GM19043 (cell line): ENCODE data around the gene DAB2IP.
"Not testable (repeated sequence)": the region's sequence is repeated elsewhere in the genome, so short reads cannot be mapped to it uniquely, and the experiment has no call there.

ENCODE experiments used
- ATAC-seq: cut with Tn5 transposase; IDR thresholded peaks from one replicate; pipeline ENCODE4 v1.9.1; 2021; ENCODE audit warnings: low read depth; ENCODE audit not compliant: unreplicated experiment

Gene DAB2IP

GRCh38 chr9:121641224-121641611, 10.2 kb upstream of the DAB2IP start:
- no peak for ATAC-seq

- ATAC-seq, result no peak
Measured at GRCh38 chr9:121642758-121643157, 8.7 kb upstream of the DAB2IP start.

GRCh38 chr9:121643473-121643872, 8.0 kb upstream of the DAB2IP start:
- ATAC-seq, result no peak

- ATAC-seq, result not testable (repeated sequence)
Measured at GRCh38 chr9:121644040-121644439, 7.4 kb upstream of the DAB2IP start.

GRCh38 chr9:121645003-121645402, 6.4 kb upstream of the DAB2IP start:
- no peak for ATAC-seq

- ATAC-seq, result no peak
Measured at GRCh38 chr9:121645853-121646807, 5.3 kb upstream of the DAB2IP start.

GRCh38 chr9:121646992-121647391, 4.4 kb upstream of the DAB2IP start:
- no peak for ATAC-seq

GRCh38 chr9:121648172-121648571, 3.3 kb upstream of the DAB2IP start:
- ATAC-seq, result no peak

- no peak for ATAC-seq
Measured at GRCh38 chr9:121648799-121649198, 2.6 kb upstream of the DAB2IP start.

- ATAC-seq, result no peak
Measured at GRCh38 chr9:121649476-121650216, 1.8 kb upstream of the DAB2IP start.

- ATAC-seq, result no peak
Measured at GRCh38 chr9:121650217-121651007, 1.0 kb upstream of the DAB2IP start.

GRCh38 chr9:121651008-121651294, 483 bp upstream of the DAB2IP start:
- ATAC-seq, result no peak

GRCh38 chr9:121652021-121652837, 795 bp downstream of the DAB2IP start:
- no peak for ATAC-seq

- no peak for ATAC-seq
Measured at GRCh38 chr9:121652838-121653231, 1.4 kb downstream of the DAB2IP start.

GRCh38 chr9:121654499-121655140, 3.2 kb downstream of the DAB2IP start:
- ATAC-seq, result no peak

GRCh38 chr9:121655231-121655755, 3.9 kb downstream of the DAB2IP start:
- ATAC-seq, result no peak

GRCh38 chr9:121656941-121657470, 5.6 kb downstream of the DAB2IP start:
- no peak for ATAC-seq

GRCh38 chr9:121658166-121658565, 6.7 kb downstream of the DAB2IP start:
- no peak for ATAC-seq

- ATAC-seq, result no peak
Measured at GRCh38 chr9:121658591-121658990, 7.2 kb downstream of the DAB2IP start.
